ENCODE measurements around the gene EIF4B. TPM values are rescaled to one million over a fixed set of nuclear protein-coding genes. Genes with fewer than 3 reads are reported as not detected.

Gene EIF4B
- total and polyA plus RNA-seq, 2 donors (not counting 1 experiment from before 2014, with no cell fraction given), result 252 to 674 TPM

- Histone ChIP-seq H3K27me3 (replicated peaks in 1 of 4; ENCODE audit: control extremely low read depth in 1 of 4, control insufficient read depth in 3 of 4, insufficient read depth in 4 of 4, low read length in 3 of 4) (peaks cover 0 to 4% (median 0%) of the 10 kb centered on the region in 4 experiments), H3K9me3 (ENCODE audit: control extremely low read depth in 1 of 3, control insufficient read depth in 2 of 3, insufficient read depth in 1 of 3, low read length in 2 of 3) (no peaks in the 10 kb centered on the region), H4K20me1 (ENCODE audit: control insufficient read depth, insufficient read depth, low read length, poor library complexity, severe bottlenecking) (no peaks in the 10 kb centered on the region), H3K9ac (ENCODE audit: low read length) (peak overlapping the region; percentile 80), H3K79me2 (ENCODE audit: control insufficient read depth, insufficient read depth, low read length) (no peaks in the 10 kb centered on the region), H3K36me3 (replicated peaks in 1 of 2; ENCODE audit: control extremely low read depth in 1 of 2, control insufficient read depth in 1 of 2, extremely low read depth in 1 of 2, insufficient read depth in 2 of 2, low read length in 1 of 2) (no peaks in the 10 kb centered on the region), H3K4me1 (ENCODE audit: control insufficient read depth in 2 of 2, insufficient read depth in 2 of 2, low read length in 2 of 2) (peaks cover 6 to 15% of the 10 kb centered on the region in 2 donors), H2AFZ (ENCODE audit: insufficient read depth, low read depth, low read length, poor library complexity, severe bottlenecking) (peak overlapping the region; percentile 91), H3K4me2 (replicated peaks; ENCODE audit: low read depth, low read length, poor library complexity, severe bottlenecking) (peak overlapping the region; percentile 85), H3K27ac (ENCODE audit: low read length in 2 of 2) (peak overlapping the region; percentile 52 to 65), H3K4me3 (ENCODE audit: control extremely low read depth in 1 of 5, extremely low read depth in 1 of 5, insufficient read depth in 1 of 5, low read depth in 2 of 5, low read length in 4 of 5) (peak overlapping the region in 4 of 5 experiments; percentile 66 to 87 (median 80))
- Mint-ChIP-seq H3K4me3 (peak overlapping the region; percentile 98), H3K9me3 (ENCODE audit: insufficient read depth) (no peaks in the 10 kb centered on the region), H3K27me3 (no peaks in the 10 kb centered on the region), H3K4me1 (peaks cover 14% of the 10 kb centered on the region), H3K27ac (peak overlapping the region; percentile 91)
- WGBS (ENCODE audit: insufficient coverage), result 40% methylated on average over 13 of the region's 16 CpGs
- DNase-seq (peak; percentile 72), ATAC-seq (ENCODE audit: low read depth) (peak; percentile 12)
- CTCF ChIA-PET, result interaction anchor here (1.2 to 6.0 kb wide), 5 partner anchors 12 to 145 kb away, joined by 5 to 59 read pairs (median 6); partner anchors contain the start of gene SPRYD3
- intact Hi-C loops (cut with micrococcal nuclease), result loop anchor here (1.0 to 5.0 kb wide), 5 partner anchors 26 to 447 kb away; partner anchors contain the start of genes EIF4B, IGFBP6, PRR13 and SPRYD3
- no peak for TF ChIP-seq EZH2 (IDR thresholded peaks at IDR 0.05; ENCODE audit: borderline replicate concordance, insufficient read depth, low read depth, low read length, poor library complexity, severe bottlenecking)
- TF ChIP-seq, protein P1, sequence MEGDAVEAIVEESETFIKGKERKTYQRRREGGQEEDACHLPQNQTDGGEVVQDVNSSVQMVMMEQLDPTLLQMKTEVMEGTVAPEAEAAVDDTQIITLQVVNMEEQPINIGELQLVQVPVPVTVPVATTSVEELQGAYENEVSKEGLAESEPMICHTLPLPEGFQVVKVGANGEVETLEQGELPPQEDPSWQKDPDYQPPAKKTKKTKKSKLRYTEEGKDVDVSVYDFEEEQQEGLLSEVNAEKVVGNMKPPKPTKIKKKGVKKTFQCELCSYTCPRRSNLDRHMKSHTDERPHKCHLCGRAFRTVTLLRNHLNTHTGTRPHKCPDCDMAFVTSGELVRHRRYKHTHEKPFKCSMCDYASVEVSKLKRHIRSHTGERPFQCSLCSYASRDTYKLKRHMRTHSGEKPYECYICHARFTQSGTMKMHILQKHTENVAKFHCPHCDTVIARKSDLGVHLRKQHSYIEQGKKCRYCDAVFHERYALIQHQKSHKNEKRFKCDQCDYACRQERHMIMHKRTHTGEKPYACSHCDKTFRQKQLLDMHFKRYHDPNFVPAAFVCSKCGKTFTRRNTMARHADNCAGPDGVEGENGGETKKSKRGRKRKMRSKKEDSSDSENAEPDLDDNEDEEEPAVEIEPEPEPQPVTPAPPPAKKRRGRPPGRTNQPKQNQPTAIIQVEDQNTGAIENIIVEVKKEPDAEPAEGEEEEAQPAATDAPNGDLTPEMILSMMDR (IDR thresholded peaks at IDR 0.05), result peak; percentile 70
- POLR2A ChIA-PET, result interaction anchor here (0.6 to 1.1 kb wide), 4 partner anchors 20 to 1440 kb away, joined by 3 to 11 read pairs (median 5); partner anchors contain the start of gene SPRYD3
Measured at GRCh38 chr12:53053218-53054111, 47.2 kb downstream of the EIF4B start.
